CD8-positive, alpha-beta memory T cell (primary cell): ENCODE measurements around the gene TSPAN33. TPM values are rescaled to one million over a fixed set of nuclear protein-coding genes. Genes with fewer than 3 reads are reported as not detected.
A peak's percentile ranks its signal among the peaks of the same experiment; 100 is the strongest.

Source experiments
- CTCF ChIA-PET: fragments of 350-600 bp; sonication (Branson Sonifier 250); formaldehyde crosslinking; loops from one replicate; lab custom pipeline; 2021; ENCODE audit warnings: antibody characterized with exemption; lab: Charles Lee
- POLR2A ChIA-PET: fragments of 350-600 bp; sonication (Branson Sonifier 250); formaldehyde crosslinking; loops from one replicate; lab custom pipeline; 2021; ENCODE audit warnings: antibody characterized with exemption; lab: Charles Lee
- DNase-seq, 5 donors: peaks; one replicate each; pipeline versions ENCODE4 v3.0.0 to v3.0.0-alpha.2; 2020 to 2022; ENCODE audit warnings: mixed read lengths in 1 of 5
- H3K27ac ChIP-seq: one replicate; pipeline ENCODE4 v1.7.0; 2013; ENCODE audit warnings: low read depth, mild to moderate bottlenecking, low read length, moderate library complexity
- H3K27me3 ChIP-seq: 2 replicates; pipeline ENCODE4 v1.7.0; 2013; ENCODE audit warnings: low read length, mild to moderate bottlenecking; ENCODE audit not compliant: insufficient read depth, poor library complexity, severe bottlenecking
- H3K36me3 ChIP-seq: 2 replicates; pipeline ENCODE4 v1.7.0; 2013; ENCODE audit warnings: mild to moderate bottlenecking, low read length, moderate library complexity; ENCODE audit not compliant: insufficient read depth
- H3K4me1 ChIP-seq: 2 replicates; pipeline ENCODE4 v1.7.0; 2013; ENCODE audit warnings: mild to moderate bottlenecking, low read length, moderate library complexity; ENCODE audit not compliant: insufficient read depth
- H3K4me3 ChIP-seq: 2 replicates; pipeline ENCODE4 v1.7.0; 2013; ENCODE audit warnings: mild to moderate bottlenecking, low read length
- H3K9me3 ChIP-seq: 2 replicates; pipeline ENCODE4 v1.7.0; 2013; ENCODE audit warnings: mild to moderate bottlenecking, low read length
- H3K27ac Mint-ChIP-seq, 8 donors: one replicate each; pipeline ENCODE4 v1.8.0; 2020 to 2021; ENCODE audit warnings: mixed read lengths in 8 of 8, mild to moderate bottlenecking in 6 of 8, inconsistent platforms in 3 of 8, moderate library complexity in 3 of 8
- H3K27me3 Mint-ChIP-seq, 2 donors: one replicate each; pipeline ENCODE4 v1.8.0; 2020 to 2021; ENCODE audit warnings: mixed read lengths in 2 of 2, mild to moderate bottlenecking in 1 of 2, moderate library complexity in 1 of 2
- H3K36me3 Mint-ChIP-seq, 3 donors: one replicate each; pipeline ENCODE4 v1.8.0; 2020 to 2021; ENCODE audit warnings: mixed read lengths in 3 of 3, inconsistent platforms in 1 of 3, mild to moderate bottlenecking in 1 of 3
- H3K4me1 Mint-ChIP-seq, 3 donors: one replicate each; pipeline ENCODE4 v1.8.0; 2020 to 2021; ENCODE audit warnings: mixed read lengths in 3 of 3, inconsistent platforms in 1 of 3, mild to moderate bottlenecking in 1 of 3
- H3K4me3 Mint-ChIP-seq, 7 donors: one replicate each; pipeline ENCODE4 v1.8.0; 2020 to 2021; ENCODE audit warnings: mixed read lengths in 7 of 7, mild to moderate bottlenecking in 6 of 7, moderate library complexity in 4 of 7, inconsistent platforms in 2 of 7
- H3K9me3 Mint-ChIP-seq, 5 donors: one replicate each; pipeline ENCODE4 v1.8.0; 2020 to 2022; ENCODE audit warnings: mixed read lengths in 5 of 5, mild to moderate bottlenecking in 3 of 5, moderate library complexity in 2 of 5, inconsistent platforms in 1 of 5
- polyA plus RNA-seq: library from polyadenylated mRNA; unstranded; fragments of 300-500 nt; fragmentation: Illumina TruSeq; gene quantifications from one replicate; pipeline ENCODE4 v1.2.3, GENCODE V29; 2021
- total RNA-seq, 2 experiments: library from RNA; stranded (reverse); gene quantifications; one replicate each; pipeline ENCODE4 v1.2.3, GENCODE V29; 2021

TSPAN33 gene
- total and polyA plus RNA-seq, 3 experiments from 2014 or later: 11.6 to 23.6 (median 23.2) TPM

DNA sequence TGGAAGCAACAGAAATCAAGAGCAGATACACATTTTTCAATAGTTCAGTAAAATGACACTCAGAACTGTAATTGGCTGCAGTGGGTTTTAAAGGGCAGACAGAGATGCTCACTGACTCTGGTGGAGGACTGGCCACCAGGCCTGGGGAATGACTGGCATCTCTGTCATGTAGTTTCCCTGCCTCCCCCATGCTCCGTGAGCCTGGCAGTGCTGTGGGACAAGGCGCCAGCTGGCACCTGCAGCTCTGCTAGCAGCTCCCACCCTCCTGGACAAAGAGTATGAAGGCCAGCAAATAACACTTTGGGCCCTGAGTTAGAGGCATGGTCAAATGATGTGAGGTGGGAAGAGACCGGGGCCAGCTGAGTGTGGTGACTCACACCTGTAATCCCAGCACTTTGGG lies 15.0 kb downstream of the TSPAN33 start:
- no peaks in the 10 kb centered on the region for H3K36me3 Mint-ChIP-seq
- H3K4me1 Mint-ChIP-seq: no peaks in the 10 kb centered on the region
- no peaks in the 10 kb centered on the region for H3K9me3 ChIP-seq
- no peaks in the 10 kb centered on the region for H3K27me3 Mint-ChIP-seq
- ChIA-PET POLR2A (no interaction called here), CTCF (interaction anchor here (0.7 to 1.6 kb wide), 3 partner anchors 16 to 111 kb away, joined by 3 to 4 read pairs (median 3); no protein-coding TSS in a partner anchor)
- DNase-seq: no peak
- no peaks in the 10 kb centered on the region for H3K36me3 ChIP-seq
- no peaks in the 10 kb centered on the region for H3K4me1 ChIP-seq
- no peak overlapping the region for H3K4me3 ChIP-seq
- H3K4me3 Mint-ChIP-seq: no peak overlapping the region
- no peaks in the 10 kb centered on the region for H3K27me3 ChIP-seq
- H3K27ac ChIP-seq: no peak overlapping the region
- peak overlapping the region in 1 of 8 donors; percentile 38 for H3K27ac Mint-ChIP-seq
- no peaks in the 10 kb centered on the region for H3K9me3 Mint-ChIP-seq

DNA sequence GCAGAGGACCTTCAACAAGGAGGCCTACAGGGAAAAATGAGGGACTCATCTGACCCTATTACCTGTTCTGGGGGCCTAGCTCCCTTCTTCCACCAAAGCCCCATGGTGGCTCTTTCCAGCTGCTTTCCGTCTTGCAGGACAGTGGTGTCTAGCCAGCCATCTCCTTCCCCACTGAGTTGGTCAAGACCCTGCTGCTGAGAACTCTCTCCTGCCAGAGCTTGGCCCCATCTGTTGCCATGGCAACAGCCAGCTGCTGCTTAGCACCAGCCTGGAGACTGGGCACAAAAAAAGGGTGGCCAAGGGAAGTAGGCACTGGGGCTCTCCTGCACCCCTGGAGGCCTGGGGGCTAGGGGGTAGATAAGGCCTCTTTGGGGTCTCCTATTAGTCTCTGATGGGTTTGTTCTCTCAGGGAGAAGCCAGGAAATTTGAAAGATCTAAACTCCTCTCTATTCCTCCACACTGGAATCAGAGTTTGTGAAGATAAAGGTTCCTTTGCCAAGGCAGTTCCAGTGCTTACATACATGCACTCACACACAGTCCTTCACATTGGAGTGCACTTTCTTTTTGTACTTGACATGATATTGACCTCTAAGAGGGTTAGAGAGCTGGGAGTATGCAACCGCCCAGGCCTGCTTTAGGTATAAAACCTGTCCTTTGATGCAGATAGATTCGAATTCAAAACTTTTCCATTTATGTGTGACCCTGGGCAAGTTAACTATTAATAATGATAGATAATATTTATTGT lies 15.8 kb downstream of the TSPAN33 start:
- H3K27ac ChIP-seq: no peak overlapping the region
- H3K4me3 Mint-ChIP-seq: no peak overlapping the region
- H3K27me3 ChIP-seq: no peaks in the 10 kb centered on the region
- no peaks in the 10 kb centered on the region for H3K4me1 Mint-ChIP-seq
- H3K27me3 Mint-ChIP-seq: no peaks in the 10 kb centered on the region
- no peaks in the 10 kb centered on the region for H3K9me3 Mint-ChIP-seq
- H3K36me3 ChIP-seq: no peaks in the 10 kb centered on the region
- DNase-seq: no peak
- H3K4me1 ChIP-seq: no peaks in the 10 kb centered on the region
- POLR2A ChIA-PET: no interaction called here
- H3K36me3 Mint-ChIP-seq: peaks cover 0 to 4% (median 0%) of the 10 kb centered on the region in 3 donors
- CTCF ChIA-PET: interaction anchor here (0.8 to 1.6 kb wide), 2 partner anchors 58 to 110 kb away, joined by 3 to 4 read pairs; no protein-coding TSS in a partner anchor
- no peaks in the 10 kb centered on the region for H3K9me3 ChIP-seq
- no peak overlapping the region for H3K27ac Mint-ChIP-seq
- H3K4me3 ChIP-seq: no peak overlapping the region

DNA sequence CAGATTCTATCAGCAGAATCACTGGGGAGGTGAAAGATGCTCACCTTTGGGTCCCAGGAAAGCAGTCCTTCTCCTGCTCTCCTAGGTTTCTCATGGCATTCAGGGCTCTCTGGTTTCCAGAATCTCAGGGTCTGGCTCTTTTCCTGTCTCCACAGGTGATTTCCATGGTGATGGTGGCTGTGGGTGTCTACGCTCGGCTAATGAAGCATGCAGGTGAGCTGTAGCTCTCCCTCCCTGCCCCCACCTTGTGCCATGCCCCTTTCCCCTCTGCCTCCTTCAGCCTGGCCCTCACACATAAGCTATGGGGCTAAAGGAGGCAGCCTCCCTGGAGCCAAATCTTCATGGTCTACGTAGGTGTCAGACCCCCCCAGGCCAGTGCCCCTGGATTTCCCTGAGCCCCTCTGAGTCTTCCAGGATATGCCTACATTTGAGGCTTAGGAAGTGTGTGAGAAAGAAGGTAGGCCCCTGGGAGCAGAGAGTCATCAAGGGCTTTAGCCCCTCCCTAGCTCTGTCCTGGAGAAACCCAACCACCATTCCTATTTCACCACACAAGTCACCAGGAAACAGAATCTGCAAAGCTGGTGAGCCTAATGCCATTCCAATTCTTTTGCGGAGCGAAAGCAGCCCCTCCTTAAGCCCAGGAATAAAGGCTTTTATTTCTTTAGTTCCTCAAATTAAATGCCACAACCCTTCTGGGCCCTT lies 17.2 kb downstream of the TSPAN33 start:
- H3K36me3 ChIP-seq: no peaks in the 10 kb centered on the region
- CTCF ChIA-PET: no interaction called here
- H3K4me1 Mint-ChIP-seq: no peaks in the 10 kb centered on the region
- H3K27me3 ChIP-seq: no peaks in the 10 kb centered on the region
- POLR2A ChIA-PET: no interaction called here
- peaks cover 0 to 8% (median 3%) of the 10 kb centered on the region in 3 donors for H3K36me3 Mint-ChIP-seq
- H3K27me3 Mint-ChIP-seq: no peaks in the 10 kb centered on the region
- H3K27ac ChIP-seq: no peak overlapping the region
- H3K4me3 ChIP-seq: no peak overlapping the region
- H3K9me3 Mint-ChIP-seq: no peaks in the 10 kb centered on the region
- no peaks in the 10 kb centered on the region for H3K4me1 ChIP-seq
- no peaks in the 10 kb centered on the region for H3K9me3 ChIP-seq
- no peak for DNase-seq
- H3K4me3 Mint-ChIP-seq: no peak overlapping the region
- no peak overlapping the region for H3K27ac Mint-ChIP-seq

DNA sequence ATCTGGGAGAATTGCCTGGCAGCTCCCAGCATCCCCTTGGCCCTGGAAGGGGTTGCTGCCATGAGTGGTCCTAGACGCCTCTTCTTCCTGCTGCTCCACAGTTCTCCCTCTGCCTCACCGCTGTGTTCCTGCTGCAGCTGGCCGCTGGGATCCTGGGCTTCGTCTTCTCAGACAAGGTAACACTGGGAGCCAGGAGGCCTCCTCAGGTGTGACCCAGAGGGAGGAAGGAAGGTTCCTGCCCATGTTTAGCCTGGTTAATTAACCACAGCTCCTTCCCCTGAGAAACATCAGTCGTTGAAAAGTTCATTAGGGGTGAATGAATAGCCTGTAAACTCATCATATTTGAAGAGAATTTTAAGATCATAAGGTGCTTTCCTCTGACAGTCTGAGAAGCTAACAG lies 18.2 kb downstream of the TSPAN33 start:
- no peak overlapping the region for H3K4me3 ChIP-seq
- no peak overlapping the region for H3K27ac ChIP-seq
- peaks cover 0 to 11% (median 3%) of the 10 kb centered on the region in 3 donors for H3K36me3 Mint-ChIP-seq
- H3K9me3 ChIP-seq: no peaks in the 10 kb centered on the region
- H3K27me3 Mint-ChIP-seq: no peaks in the 10 kb centered on the region
- DNase-seq: no peak
- no peaks in the 10 kb centered on the region for H3K36me3 ChIP-seq
- no peak overlapping the region for H3K27ac Mint-ChIP-seq
- POLR2A ChIA-PET: no interaction called here
- no peaks in the 10 kb centered on the region for H3K9me3 Mint-ChIP-seq
- peak overlapping the region in 1 of 7 donors; percentile 66 for H3K4me3 Mint-ChIP-seq
- H3K27me3 ChIP-seq: no peaks in the 10 kb centered on the region
- no peaks in the 10 kb centered on the region for H3K4me1 Mint-ChIP-seq
- CTCF ChIA-PET: interaction anchor here (2.0 kb wide), 2 partner anchors 21 to 48 kb away, joined by 5 to 14 read pairs; no protein-coding TSS in a partner anchor
- H3K4me1 ChIP-seq: no peaks in the 10 kb centered on the region

DNA sequence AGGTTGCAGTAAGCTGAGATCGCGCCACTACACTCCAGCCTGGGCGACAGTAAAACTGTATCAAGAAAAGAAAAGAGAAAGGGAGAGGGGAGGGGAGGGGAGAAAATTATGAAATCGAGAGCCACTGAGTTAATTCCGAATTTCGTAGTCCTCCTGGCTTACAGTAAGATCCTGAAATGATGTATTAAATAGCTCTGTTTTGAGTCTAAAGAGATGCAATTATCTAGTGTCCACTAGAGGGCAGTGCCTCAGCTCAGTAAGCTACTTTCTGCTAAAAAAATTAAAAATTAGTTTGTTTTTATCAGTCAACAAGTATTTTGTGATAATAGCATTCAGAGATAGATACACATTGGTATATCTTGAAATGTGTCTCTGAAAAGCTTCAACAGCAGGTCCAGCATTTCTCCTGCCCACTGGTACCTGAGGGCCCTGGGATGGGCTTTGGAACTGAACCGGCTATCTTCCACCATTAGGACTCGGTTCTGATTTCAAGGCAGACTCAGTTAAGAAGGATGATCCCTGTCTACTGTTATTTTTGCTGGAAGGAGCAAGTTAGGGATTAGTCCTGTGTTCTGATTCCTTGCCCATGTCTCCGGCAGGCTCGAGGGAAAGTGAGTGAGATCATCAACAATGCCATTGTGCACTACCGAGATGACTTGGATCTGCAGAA lies 19.5 kb downstream of the TSPAN33 start:
- ChIA-PET CTCF (interaction anchor here (0.6 to 2.0 kb wide), 22 partner anchors 9 to 297 kb away, joined by 3 to 14 read pairs (median 4); partner anchors contain the start of genes KCP and TSPAN33), POLR2A (no interaction called here)

DNA sequence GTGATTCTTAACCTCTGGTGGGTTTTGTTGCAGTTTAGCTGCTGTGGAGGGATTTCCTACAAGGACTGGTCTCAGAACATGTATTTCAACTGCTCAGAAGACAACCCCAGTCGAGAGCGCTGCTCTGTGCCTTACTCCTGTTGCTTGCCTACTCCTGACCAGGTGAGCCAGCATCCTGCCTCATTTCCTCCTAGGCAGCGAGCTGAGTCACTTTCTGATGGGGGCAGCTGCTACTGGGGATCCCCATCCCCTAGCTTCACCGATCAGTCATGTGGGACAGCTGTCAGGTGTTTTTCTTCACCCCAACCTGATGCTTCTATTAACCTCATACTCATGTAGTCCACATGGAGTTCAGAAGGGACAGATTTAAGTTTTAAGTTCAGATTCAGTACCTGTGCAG lies 22.2 kb downstream of the TSPAN33 start:
- no peak overlapping the region for H3K27ac Mint-ChIP-seq
- H3K9me3 Mint-ChIP-seq: no peaks in the 10 kb centered on the region
- H3K4me3 ChIP-seq: no peak overlapping the region
- H3K4me1 Mint-ChIP-seq: peaks cover 7 to 19% (median 8%) of the 10 kb centered on the region in 3 donors
- H3K4me3 Mint-ChIP-seq: no peak overlapping the region
- H3K36me3 Mint-ChIP-seq: peaks cover 0 to 11% (median 3%) of the 10 kb centered on the region in 3 donors
- H3K4me1 ChIP-seq: peaks cover 5% of the 10 kb centered on the region
- H3K27ac ChIP-seq: no peak overlapping the region
- DNase-seq: no peak
- CTCF ChIA-PET: interaction anchor here (1.1 kb wide), 1 partner anchor 17 kb away, joined by 3 read pairs; no protein-coding TSS in a partner anchor
- H3K9me3 ChIP-seq: no peaks in the 10 kb centered on the region
- POLR2A ChIA-PET: interaction anchor here (0.6 kb wide), 1 partner anchor 322 kb away, joined by 3 read pairs; no protein-coding TSS in a partner anchor
- H3K27me3 Mint-ChIP-seq: peaks cover 0 to 5% of the 10 kb centered on the region in 2 donors
- no peaks in the 10 kb centered on the region for H3K27me3 ChIP-seq
- no peaks in the 10 kb centered on the region for H3K36me3 ChIP-seq

More for the DNA sequence above, 19.5 kb downstream of the TSPAN33 start:
- peak in 1 of 5 donors; percentile 34 for DNase-seq
- Histone ChIP-seq H3K36me3 (no peaks in the 10 kb centered on the region), H3K4me3 (no peak overlapping the region), H3K9me3 (no peaks in the 10 kb centered on the region), H3K27me3 (no peaks in the 10 kb centered on the region), H3K27ac (no peak overlapping the region), H3K4me1 (peaks cover 4% of the 10 kb centered on the region)
- H3K27me3 Mint-ChIP-seq: no peaks in the 10 kb centered on the region
- H3K27ac Mint-ChIP-seq: no peak overlapping the region
- H3K4me1 Mint-ChIP-seq: peaks cover 0 to 9% (median 1%) of the 10 kb centered on the region in 3 donors
- H3K9me3 Mint-ChIP-seq: no peaks in the 10 kb centered on the region
- H3K36me3 Mint-ChIP-seq: peaks cover 0 to 11% (median 3%) of the 10 kb centered on the region in 3 donors
- H3K4me3 Mint-ChIP-seq: no peak overlapping the region

DNA sequence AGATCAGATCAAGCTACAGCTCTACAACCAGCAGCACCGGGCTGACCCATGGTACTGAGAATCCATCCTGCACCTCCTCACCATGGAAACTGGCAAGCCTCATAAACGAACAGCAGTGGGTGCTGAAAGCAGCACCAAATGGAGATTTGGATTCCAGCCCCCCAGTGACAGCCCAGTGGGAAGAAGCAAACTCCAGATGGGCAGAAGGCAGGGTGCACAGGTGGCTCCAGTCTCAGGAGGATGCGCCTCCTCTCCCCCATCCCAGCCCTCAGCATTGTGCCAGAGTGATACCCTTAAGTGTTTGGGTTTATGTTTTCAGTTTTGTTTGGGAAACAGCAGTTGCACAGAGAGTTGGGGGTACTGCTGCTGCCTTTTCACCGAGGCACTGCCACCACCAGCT lies 23.3 kb downstream of the TSPAN33 start:
- H3K9me3 Mint-ChIP-seq: no peaks in the 10 kb centered on the region
- no peak overlapping the region for H3K4me3 ChIP-seq
- H3K4me1 Mint-ChIP-seq: peaks cover 7 to 19% (median 8%) of the 10 kb centered on the region in 3 donors
- H3K27me3 ChIP-seq: no peaks in the 10 kb centered on the region
- H3K27ac Mint-ChIP-seq: no peak overlapping the region
- DNase-seq: no peak
- H3K27me3 Mint-ChIP-seq: peaks cover 0 to 5% of the 10 kb centered on the region in 2 donors
- H3K4me1 ChIP-seq: peaks cover 5% of the 10 kb centered on the region
- no peaks in the 10 kb centered on the region for H3K9me3 ChIP-seq
- no peak overlapping the region for H3K27ac ChIP-seq
- POLR2A ChIA-PET: no interaction called here
- CTCF ChIA-PET: interaction anchor here (1.1 kb wide), 1 partner anchor 18 kb away, joined by 3 read pairs; no protein-coding TSS in a partner anchor
- no peaks in the 10 kb centered on the region for H3K36me3 ChIP-seq
- peak overlapping the region in 5 of 7 donors; percentile 55 to 77 (median 57) for H3K4me3 Mint-ChIP-seq
- H3K36me3 Mint-ChIP-seq: peaks cover 0 to 11% (median 3%) of the 10 kb centered on the region in 3 donors
